ENCODE results near the gene FKBP9.

FKBP9 gene

DNA sequence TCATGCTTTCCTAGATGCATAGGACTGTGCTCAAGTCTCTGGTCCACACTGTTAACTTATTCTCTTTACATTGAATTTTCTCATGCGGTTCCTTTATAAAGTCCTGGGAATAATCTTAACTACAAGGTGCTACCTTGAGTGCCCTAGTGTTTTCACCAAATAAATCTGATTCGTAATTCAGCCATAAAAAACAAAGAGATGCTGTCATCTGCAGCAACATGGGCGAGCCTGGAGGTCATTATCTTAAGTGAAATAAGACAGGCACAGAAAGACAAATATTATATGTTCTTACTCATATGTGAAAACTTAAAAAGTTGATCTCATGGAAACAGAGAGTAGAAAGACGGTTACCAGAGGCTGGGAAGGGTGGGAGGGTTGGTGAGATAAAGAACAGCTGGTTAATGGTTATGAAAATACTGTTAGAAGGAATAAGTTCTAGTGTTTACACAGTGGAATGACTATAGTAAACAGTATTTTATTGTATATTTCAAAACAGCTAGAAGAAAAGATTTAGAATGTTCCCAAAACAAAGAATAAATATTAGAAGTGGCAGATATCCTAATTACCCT, 67.0 kb downstream of the FKBP9 start:
- TF ChIP-seq TAF1 (IDR thresholded peaks at IDR 0.05; ENCODE audit: borderline replicate concordance, insufficient read depth, low read length) (no peak), POLR2AphosphoS5 (IDR thresholded peaks at IDR 0.05; ENCODE audit: low read depth, low read length) (no peak), SIN3A (IDR thresholded peaks at IDR 0.05; ENCODE audit: borderline replicate concordance, insufficient read depth, low read length) (no peak), FOXP2 (optimal IDR thresholded peaks at IDR 0.05; ENCODE audit: borderline replicate concordance, extremely low read depth, extremely low read length, insufficient read depth) (no peak)
- TF ChIP-seq, protein P1, sequence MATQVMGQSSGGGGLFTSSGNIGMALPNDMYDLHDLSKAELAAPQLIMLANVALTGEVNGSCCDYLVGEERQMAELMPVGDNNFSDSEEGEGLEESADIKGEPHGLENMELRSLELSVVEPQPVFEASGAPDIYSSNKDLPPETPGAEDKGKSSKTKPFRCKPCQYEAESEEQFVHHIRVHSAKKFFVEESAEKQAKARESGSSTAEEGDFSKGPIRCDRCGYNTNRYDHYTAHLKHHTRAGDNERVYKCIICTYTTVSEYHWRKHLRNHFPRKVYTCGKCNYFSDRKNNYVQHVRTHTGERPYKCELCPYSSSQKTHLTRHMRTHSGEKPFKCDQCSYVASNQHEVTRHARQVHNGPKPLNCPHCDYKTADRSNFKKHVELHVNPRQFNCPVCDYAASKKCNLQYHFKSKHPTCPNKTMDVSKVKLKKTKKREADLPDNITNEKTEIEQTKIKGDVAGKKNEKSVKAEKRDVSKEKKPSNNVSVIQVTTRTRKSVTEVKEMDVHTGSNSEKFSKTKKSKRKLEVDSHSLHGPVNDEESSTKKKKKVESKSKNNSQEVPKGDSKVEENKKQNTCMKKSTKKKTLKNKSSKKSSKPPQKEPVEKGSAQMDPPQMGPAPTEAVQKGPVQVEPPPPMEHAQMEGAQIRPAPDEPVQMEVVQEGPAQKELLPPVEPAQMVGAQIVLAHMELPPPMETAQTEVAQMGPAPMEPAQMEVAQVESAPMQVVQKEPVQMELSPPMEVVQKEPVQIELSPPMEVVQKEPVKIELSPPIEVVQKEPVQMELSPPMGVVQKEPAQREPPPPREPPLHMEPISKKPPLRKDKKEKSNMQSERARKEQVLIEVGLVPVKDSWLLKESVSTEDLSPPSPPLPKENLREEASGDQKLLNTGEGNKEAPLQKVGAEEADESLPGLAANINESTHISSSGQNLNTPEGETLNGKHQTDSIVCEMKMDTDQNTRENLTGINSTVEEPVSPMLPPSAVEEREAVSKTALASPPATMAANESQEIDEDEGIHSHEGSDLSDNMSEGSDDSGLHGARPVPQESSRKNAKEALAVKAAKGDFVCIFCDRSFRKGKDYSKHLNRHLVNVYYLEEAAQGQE (IDR thresholded peaks at IDR 0.05; ENCODE audit: insufficient read depth in 1 of 2, low read depth in 2 of 2, low read length in 2 of 2): no peak

DNA sequence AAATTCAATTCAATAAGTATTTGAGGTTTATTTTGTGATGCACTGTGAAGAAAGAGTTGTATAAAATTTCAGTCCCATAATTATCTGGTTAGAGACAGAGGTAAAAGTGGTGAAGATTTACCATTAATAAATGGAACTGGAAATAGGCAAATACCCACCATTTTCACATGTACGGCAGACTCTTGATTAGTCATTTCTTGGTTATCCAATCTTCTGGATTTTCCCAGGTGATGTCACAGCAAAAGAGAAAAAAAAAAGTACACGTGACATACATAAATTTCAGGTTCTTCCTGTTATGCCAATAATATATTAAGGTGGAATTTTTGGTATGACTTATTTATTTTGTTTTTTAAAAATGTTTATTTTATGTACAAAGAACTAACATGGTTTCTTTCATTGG, 78.5 kb downstream of the FKBP9 start:
- TF ChIP-seq POLR2AphosphoS5 (IDR thresholded peaks at IDR 0.05; ENCODE audit: low read depth, low read length): no peak
- TF ChIP-seq, protein P1 (IDR thresholded peaks at IDR 0.05; ENCODE audit: insufficient read depth in 1 of 2, low read depth in 2 of 2, low read length in 2 of 2): no peak
- no peak for TF ChIP-seq SIN3A (IDR thresholded peaks at IDR 0.05; ENCODE audit: borderline replicate concordance, insufficient read depth, low read length)
- no peak for TF ChIP-seq FOXP2 (optimal IDR thresholded peaks at IDR 0.05; ENCODE audit: borderline replicate concordance, extremely low read depth, extremely low read length, insufficient read depth)
- no peak for TF ChIP-seq TAF1 (IDR thresholded peaks at IDR 0.05; ENCODE audit: borderline replicate concordance, insufficient read depth, low read length)

DNA sequence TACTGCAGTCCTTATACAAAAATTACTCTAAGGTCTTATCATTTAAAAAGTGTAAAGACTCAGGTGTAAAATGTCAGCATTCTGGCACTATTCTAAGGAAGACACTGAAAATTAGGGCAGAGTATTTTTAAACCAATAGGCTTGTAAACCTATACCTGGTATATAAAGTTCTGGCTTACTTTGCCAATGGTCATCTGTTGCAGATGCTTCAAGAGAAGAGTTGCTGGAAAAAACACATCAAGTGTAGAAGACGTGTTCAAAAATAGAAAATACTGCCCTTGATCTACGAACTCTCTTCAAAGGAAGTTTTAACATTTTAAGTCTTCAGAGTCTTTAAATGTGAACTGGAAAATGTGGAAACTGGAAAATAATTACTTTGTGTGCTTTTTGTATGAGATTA, 81.4 kb downstream of the FKBP9 start:
- no peak for TF ChIP-seq FOXP2 (optimal IDR thresholded peaks at IDR 0.05; ENCODE audit: borderline replicate concordance, extremely low read depth, extremely low read length, insufficient read depth)
- TF ChIP-seq POLR2AphosphoS5 (IDR thresholded peaks at IDR 0.05; ENCODE audit: low read depth, low read length): no peak
- TF ChIP-seq, protein P1 (IDR thresholded peaks at IDR 0.05; ENCODE audit: insufficient read depth in 1 of 2, low read depth in 2 of 2, low read length in 2 of 2): no peak
- TF ChIP-seq TAF1 (IDR thresholded peaks at IDR 0.05; ENCODE audit: borderline replicate concordance, insufficient read depth, low read length): no peak
- no peak for TF ChIP-seq SIN3A (IDR thresholded peaks at IDR 0.05; ENCODE audit: borderline replicate concordance, insufficient read depth, low read length)

DNA sequence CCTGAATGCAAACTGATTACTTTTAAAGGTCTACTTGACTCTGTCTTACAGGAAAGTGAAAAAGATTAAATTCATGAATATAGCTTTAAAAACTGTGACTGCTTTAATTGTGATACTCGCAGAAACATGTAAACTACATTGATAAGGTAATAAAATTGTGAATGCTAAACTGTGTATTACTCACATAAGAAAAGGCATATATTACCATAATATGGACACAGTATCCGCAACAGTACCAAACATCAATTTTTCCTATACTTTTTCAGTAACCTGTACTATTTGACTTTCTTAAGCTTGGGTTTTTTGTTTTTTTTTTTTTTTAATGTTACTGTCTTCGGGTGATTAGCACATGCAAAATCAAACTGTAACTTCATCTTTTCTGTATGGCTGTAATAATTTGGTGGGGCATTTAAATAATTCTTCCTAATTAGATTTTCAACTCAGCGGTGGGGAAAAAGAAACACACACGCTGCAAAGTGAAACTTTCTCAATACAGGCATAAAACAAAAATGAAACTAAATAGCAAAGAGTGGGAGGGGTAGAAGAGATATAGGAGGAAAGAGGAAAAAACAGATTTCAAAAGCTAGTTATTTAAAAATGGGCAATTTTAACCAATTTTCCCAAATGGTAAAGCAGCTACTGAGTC, 82.1 kb downstream of the FKBP9 start:
- TF ChIP-seq SIN3A (IDR thresholded peaks at IDR 0.05; ENCODE audit: borderline replicate concordance, insufficient read depth, low read length) (no peak), FOXP2 (optimal IDR thresholded peaks at IDR 0.05; ENCODE audit: borderline replicate concordance, extremely low read depth, extremely low read length, insufficient read depth) (no peak), TAF1 (IDR thresholded peaks at IDR 0.05; ENCODE audit: borderline replicate concordance, insufficient read depth, low read length) (no peak), POLR2AphosphoS5 (IDR thresholded peaks at IDR 0.05; ENCODE audit: low read depth, low read length) (no peak)
- TF ChIP-seq, protein P1 (IDR thresholded peaks at IDR 0.05; ENCODE audit: insufficient read depth in 1 of 2, low read depth in 2 of 2, low read length in 2 of 2): no peak

All from PFSK-1 (cell line).